ENCODE measurements around the gene ASAP2.

ASAP2 gene

DNA sequence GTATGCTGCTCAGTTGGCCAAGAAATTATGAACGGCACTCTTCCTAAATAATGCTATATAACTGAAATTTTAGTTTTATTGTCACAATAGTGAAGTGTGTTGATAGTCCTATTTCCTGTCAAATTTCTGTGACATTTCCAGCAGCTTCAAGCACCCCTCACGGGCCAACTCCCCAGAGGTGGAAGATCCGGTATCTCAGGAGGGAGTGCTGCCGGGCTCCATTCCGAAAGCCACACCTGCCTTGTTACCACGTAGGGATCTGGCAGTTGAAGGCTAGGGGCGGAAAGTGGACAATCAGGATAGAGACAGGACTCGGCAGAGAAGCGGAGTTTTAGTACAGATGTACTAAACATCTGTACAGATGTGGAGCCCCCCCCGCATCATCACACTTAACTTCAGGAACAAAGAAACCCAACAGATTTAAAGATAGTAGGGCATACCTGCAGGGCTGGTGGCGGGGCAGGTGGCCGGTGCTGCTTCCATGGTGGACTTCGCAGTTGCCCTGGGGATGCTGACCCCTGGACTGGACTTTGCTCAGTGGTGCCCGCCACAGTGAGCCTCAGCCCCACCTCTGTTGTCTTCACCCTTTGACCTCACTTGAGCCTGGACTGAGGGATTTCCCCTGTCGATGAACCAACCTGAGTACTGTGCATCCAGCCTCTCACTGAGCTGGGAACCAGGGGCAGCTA, 22.3 kb downstream of the ASAP2 start:
- no peak overlapping the region for H2AFZ ChIP-seq (ENCODE audit: low read depth, low read length)
- no peak for ATAC-seq (ENCODE audit: insufficient read depth, low read depth)
- H3K4me1 ChIP-seq (ENCODE audit: insufficient read depth, low read length), result no peaks in the 10 kb centered on the region
- DNase-seq, result no peak
- no peak overlapping the region for H3K4me3 ChIP-seq (ENCODE audit: low read depth in 1 of 2, low read length in 2 of 2)
- no peaks in the 10 kb centered on the region for H3K27me3 ChIP-seq (ENCODE audit: insufficient read depth, low read length, poor library complexity)
- H3K27ac ChIP-seq (ENCODE audit: low read length), result no peak overlapping the region
- H3K9me3 ChIP-seq (ENCODE audit: insufficient read depth, low read length, severe bottlenecking), result no peaks in the 10 kb centered on the region
- H3K36me3 ChIP-seq (ENCODE audit: insufficient read depth, low read length), result no peaks in the 10 kb centered on the region
- peaks cover 52% of the 10 kb centered on the region for H4K20me1 ChIP-seq (ENCODE audit: insufficient read depth, low read length)
- no peak overlapping the region for H3K9ac ChIP-seq (ENCODE audit: low read depth, low read length)
- H3K4me2 ChIP-seq (ENCODE audit: insufficient read depth, low read length), result no peak overlapping the region
- H3K79me2 ChIP-seq (ENCODE audit: insufficient read depth, low read length), result peaks cover 35% of the 10 kb centered on the region
- no peak for TF ChIP-seq EZH2 (IDR thresholded peaks at IDR 0.05; ENCODE audit: borderline replicate concordance, low read depth, low read length, severe bottlenecking)
- TF ChIP-seq, protein P1, sequence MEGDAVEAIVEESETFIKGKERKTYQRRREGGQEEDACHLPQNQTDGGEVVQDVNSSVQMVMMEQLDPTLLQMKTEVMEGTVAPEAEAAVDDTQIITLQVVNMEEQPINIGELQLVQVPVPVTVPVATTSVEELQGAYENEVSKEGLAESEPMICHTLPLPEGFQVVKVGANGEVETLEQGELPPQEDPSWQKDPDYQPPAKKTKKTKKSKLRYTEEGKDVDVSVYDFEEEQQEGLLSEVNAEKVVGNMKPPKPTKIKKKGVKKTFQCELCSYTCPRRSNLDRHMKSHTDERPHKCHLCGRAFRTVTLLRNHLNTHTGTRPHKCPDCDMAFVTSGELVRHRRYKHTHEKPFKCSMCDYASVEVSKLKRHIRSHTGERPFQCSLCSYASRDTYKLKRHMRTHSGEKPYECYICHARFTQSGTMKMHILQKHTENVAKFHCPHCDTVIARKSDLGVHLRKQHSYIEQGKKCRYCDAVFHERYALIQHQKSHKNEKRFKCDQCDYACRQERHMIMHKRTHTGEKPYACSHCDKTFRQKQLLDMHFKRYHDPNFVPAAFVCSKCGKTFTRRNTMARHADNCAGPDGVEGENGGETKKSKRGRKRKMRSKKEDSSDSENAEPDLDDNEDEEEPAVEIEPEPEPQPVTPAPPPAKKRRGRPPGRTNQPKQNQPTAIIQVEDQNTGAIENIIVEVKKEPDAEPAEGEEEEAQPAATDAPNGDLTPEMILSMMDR (IDR thresholded peaks at IDR 0.05; ENCODE audit: borderline replicate concordance, extremely low read depth, low read length, poor library complexity, severe bottlenecking), result no peak

DNA sequence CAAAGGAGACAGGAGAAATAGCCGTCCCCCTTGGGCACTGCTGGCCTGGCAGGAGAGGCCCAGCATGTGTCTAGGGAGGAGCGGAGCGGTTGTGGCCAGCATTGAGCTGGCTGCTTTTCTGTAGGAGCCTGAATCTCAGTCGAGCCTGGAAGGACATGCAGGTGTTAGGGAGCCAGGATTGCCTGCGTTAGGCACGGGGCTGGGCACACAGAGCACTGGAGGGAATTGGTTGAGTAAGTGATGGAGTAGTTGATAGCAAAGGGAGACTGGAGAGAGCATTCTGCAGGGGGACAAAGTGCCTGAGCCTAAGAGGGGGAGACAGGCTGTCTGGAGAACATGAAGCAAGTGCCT, 22.8 kb downstream of the ASAP2 start:
- Histone ChIP-seq H3K4me1 (ENCODE audit: insufficient read depth, low read length) (no peaks in the 10 kb centered on the region), H3K4me2 (ENCODE audit: insufficient read depth, low read length) (no peak overlapping the region), H3K27ac (ENCODE audit: low read length) (no peak overlapping the region), H3K9ac (ENCODE audit: low read depth, low read length) (no peak overlapping the region), H3K79me2 (ENCODE audit: insufficient read depth, low read length) (peaks cover 35% of the 10 kb centered on the region), H3K27me3 (ENCODE audit: insufficient read depth, low read length, poor library complexity) (no peaks in the 10 kb centered on the region), H4K20me1 (ENCODE audit: insufficient read depth, low read length) (peaks cover 56% of the 10 kb centered on the region), H2AFZ (ENCODE audit: low read depth, low read length) (no peak overlapping the region), H3K36me3 (ENCODE audit: insufficient read depth, low read length) (no peaks in the 10 kb centered on the region), H3K4me3 (ENCODE audit: low read depth in 1 of 2, low read length in 2 of 2) (no peak overlapping the region), H3K9me3 (ENCODE audit: insufficient read depth, low read length, severe bottlenecking) (no peaks in the 10 kb centered on the region)
- DNase-seq, result no peak
- no peak for ATAC-seq (ENCODE audit: insufficient read depth, low read depth)
- TF ChIP-seq, protein P1 (IDR thresholded peaks at IDR 0.05; ENCODE audit: borderline replicate concordance, extremely low read depth, low read length, poor library complexity, severe bottlenecking), result no peak
- no peak for TF ChIP-seq EZH2 (IDR thresholded peaks at IDR 0.05; ENCODE audit: borderline replicate concordance, low read depth, low read length, severe bottlenecking)

DNA sequence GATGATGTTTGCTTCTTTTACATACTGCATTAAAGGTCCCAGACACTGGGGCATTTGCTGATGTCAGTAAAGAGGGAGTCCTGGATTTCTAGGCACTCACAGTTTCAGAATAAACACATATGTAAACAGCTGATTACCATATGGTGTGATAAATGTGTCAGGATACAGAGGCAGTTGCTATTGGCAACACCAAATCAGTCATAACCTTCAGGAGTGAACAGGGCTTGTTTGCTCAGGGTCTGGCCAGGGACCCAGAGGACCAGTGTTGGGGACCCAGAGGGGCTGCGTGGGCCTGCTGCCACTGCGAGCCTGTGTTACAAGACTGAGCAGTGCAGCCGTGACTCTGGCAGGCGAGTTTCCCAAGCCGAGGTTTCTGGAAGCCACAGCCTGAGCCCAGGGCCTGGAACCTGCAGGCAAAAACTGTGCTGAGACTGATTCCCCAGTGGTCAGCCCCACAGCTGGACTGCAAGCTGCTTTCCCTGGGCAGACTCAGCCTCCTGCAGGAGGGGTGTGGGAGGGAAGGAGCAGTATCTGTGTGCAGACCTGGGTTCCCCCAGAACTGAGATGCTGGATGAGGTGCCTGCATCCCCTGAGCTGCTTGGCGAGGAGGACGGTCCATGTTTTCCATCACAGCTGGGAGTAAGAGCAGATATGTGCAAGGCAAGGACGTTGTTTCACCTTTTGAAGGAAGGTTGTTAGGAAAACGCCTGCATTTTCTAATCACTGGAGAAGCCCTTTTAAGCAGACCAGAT, 23.6 kb downstream of the ASAP2 start:
- Histone ChIP-seq H4K20me1 (ENCODE audit: insufficient read depth, low read length) (peaks cover 62% of the 10 kb centered on the region), H3K79me2 (ENCODE audit: insufficient read depth, low read length) (peaks cover 32% of the 10 kb centered on the region), H3K36me3 (ENCODE audit: insufficient read depth, low read length) (no peaks in the 10 kb centered on the region), H3K9me3 (ENCODE audit: insufficient read depth, low read length, severe bottlenecking) (no peaks in the 10 kb centered on the region), H3K4me3 (ENCODE audit: low read depth in 1 of 2, low read length in 2 of 2) (no peak overlapping the region), H3K9ac (ENCODE audit: low read depth, low read length) (no peak overlapping the region), H3K27me3 (ENCODE audit: insufficient read depth, low read length, poor library complexity) (no peaks in the 10 kb centered on the region), H3K4me2 (ENCODE audit: insufficient read depth, low read length) (no peak overlapping the region), H3K4me1 (ENCODE audit: insufficient read depth, low read length) (no peaks in the 10 kb centered on the region), H3K27ac (ENCODE audit: low read length) (no peak overlapping the region), H2AFZ (ENCODE audit: low read depth, low read length) (no peak overlapping the region)
- TF ChIP-seq, protein P1 (IDR thresholded peaks at IDR 0.05; ENCODE audit: borderline replicate concordance, extremely low read depth, low read length, poor library complexity, severe bottlenecking), result no peak
- no peak for TF ChIP-seq EZH2 (IDR thresholded peaks at IDR 0.05; ENCODE audit: borderline replicate concordance, low read depth, low read length, severe bottlenecking)
- DNase-seq (no peak), ATAC-seq (ENCODE audit: insufficient read depth, low read depth) (no peak)
